H1 (cell line): ENCODE results near the gene FSIP1. TPM values are rescaled to one million over a fixed set of nuclear protein-coding genes. Genes with fewer than 3 reads are reported as not detected.

Source experiments
- BCL11A ChIP-seq, 2 experiments: IDR thresholded peaks; one replicate each; pipeline ENCODE4 v1.6.1; 2011; ENCODE audit warnings: low read depth in 2 of 2, low read length in 2 of 2, mild to moderate bottlenecking in 2 of 2
- BRCA1 ChIP-seq: IDR thresholded peaks from 2 replicates; pipeline ENCODE4 v1.6.1; 2012; ENCODE audit warnings: low read depth, low read length, improper control_type of control experiment
- FOSL1 ChIP-seq: IDR thresholded peaks from 2 replicates; pipeline ENCODE4 v1.6.1; 2011; ENCODE audit warnings: mild to moderate bottlenecking, low read depth, low read length, moderate library complexity; ENCODE audit not compliant: insufficient read depth
- HDAC6 ChIP-seq: IDR thresholded peaks from one replicate; pipeline ENCODE4 v1.7.1; 2012; ENCODE audit warnings: low read depth, mild to moderate bottlenecking, inconsistent platforms, low read length, moderate library complexity
- KDM4A ChIP-seq: IDR thresholded peaks from one replicate; pipeline ENCODE4 v1.7.1; 2012; ENCODE audit warnings: low read depth, mild to moderate bottlenecking, moderate library complexity, low read length, inconsistent platforms; ENCODE audit not compliant: severe bottlenecking
- NRF1 ChIP-seq: IDR thresholded peaks from 2 replicates; pipeline ENCODE4 v1.6.1; 2011; ENCODE audit warnings: mild to moderate bottlenecking, low read depth, low read length, improper control_type of control experiment
- RAD21 ChIP-seq, 2 experiments: IDR thresholded peaks in 1 of 2; conservative IDR thresholded peaks in 1 of 2; 2 replicates each; pipeline ENCODE4 v1.6.1; 2011; ENCODE audit warnings: low read depth in 2 of 2, low read length in 2 of 2, improper control_type of control experiment in 1 of 2, inconsistent platforms in 1 of 2, mild to moderate bottlenecking in 1 of 2, moderate library complexity in 1 of 2
- RBBP5 ChIP-seq: IDR thresholded peaks from 2 replicates; pipeline ENCODE4 v1.7.1; 2012; ENCODE audit warnings: low read depth, mild to moderate bottlenecking, inconsistent platforms, low read length, moderate library complexity, borderline replicate concordance
- TAF7 ChIP-seq: optimal IDR thresholded peaks from 2 replicates; pipeline ENCODE3; 2011; ENCODE audit warnings: low read depth, mild to moderate bottlenecking, inconsistent platforms, low read length, moderate library complexity, borderline replicate concordance
- polyA plus RNA-seq, 7 experiments: library from polyadenylated mRNA; depleted of rRNA in 3 of 7; stranded (reverse) in 5 of 7; unstranded in 2 of 7; fragments of >200 nt in 5 of 7; fragments of 200-250 nt in 2 of 7; gene quantifications; 1 replicate in 5 of 7; 2 replicates in 1 of 7; 4 replicates in 1 of 7; pipeline versions ENCODE4 v1.2.1 to v1.2.3, GENCODE V29; 2011 to 2013; ENCODE audit warnings: missing spikeins in 2 of 7, mixed read lengths in 2 of 7
- total RNA-seq: library from RNA; stranded (reverse); fragmentation: NEBNext Ultra II Directional; extraction: Animal tissue kit (Norgen Biotek cat#: 25700); gene quantifications from 2 replicates; pipeline ENCODE4 v1.2.1, GENCODE V29; 2021
- TF ChIP-seq, protein P1 (sequence below): IDR thresholded peaks from 2 replicates; pipeline ENCODE4 v1.6.1; 2012; ENCODE audit warnings: inconsistent platforms
- TF ChIP-seq, protein P2 (sequence below): fragments of 300-600 bp; sonication (generic); IDR thresholded peaks from 2 replicates; pipeline ENCODE4 v1.7.1; 2012; ENCODE audit warnings: low read length, moderate library complexity, mild to moderate bottlenecking, inconsistent platforms; ENCODE audit not compliant: insufficient replicate concordance

The FSIP1 gene
- total and polyA plus RNA-seq, 2 of the 8 experiments (the other 6 are each of a cell fraction or from before 2014, with no cell fraction given), result 0.18 to 1.3 TPM

DNA sequence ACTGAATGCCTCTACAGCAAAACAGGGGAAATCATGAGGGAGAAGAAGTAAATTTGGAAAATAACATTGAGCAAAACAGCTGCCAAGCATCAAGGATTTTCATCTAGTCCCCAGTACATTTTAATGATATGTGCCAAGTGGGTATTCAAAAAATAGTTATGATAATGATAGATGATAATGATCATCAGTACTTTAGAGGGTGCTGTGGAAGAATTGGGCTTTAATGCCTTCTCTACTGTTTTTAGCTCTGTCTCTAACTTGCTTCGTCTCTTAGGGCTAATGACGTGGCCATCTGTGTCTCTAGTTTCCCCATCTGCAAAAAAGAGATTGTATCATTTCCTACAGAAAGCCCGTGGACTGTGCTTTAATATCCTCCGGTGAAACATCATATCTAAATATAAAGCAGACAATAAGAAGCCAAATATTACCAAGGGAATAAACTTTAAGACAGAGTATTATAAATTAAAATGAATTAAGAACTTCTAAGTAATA is 10.2 kb upstream of the FSIP1 start (continued):
- TF ChIP-seq KDM4A, result no peak
- no peak for TF ChIP-seq FOSL1
- no peak for TF ChIP-seq HDAC6
- TF ChIP-seq TAF7, result no peak
- TF ChIP-seq, protein P1, sequence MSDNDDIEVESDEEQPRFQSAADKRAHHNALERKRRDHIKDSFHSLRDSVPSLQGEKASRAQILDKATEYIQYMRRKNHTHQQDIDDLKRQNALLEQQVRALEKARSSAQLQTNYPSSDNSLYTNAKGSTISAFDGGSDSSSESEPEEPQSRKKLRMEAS, result no peak
- no peak for TF ChIP-seq BCL11A (IDR thresholded peaks at IDR 0.05; ENCODE audit: low read depth in 2 of 2, low read length in 2 of 2)
- TF ChIP-seq BRCA1, result no peak
- no peak for TF ChIP-seq RAD21 (IDR thresholded peaks at IDR 0.05 in 1 of 2, conservative IDR thresholded peaks at IDR 0.05 in 1 of 2; ENCODE audit: low read depth in 2 of 2, low read length in 2 of 2)
- TF ChIP-seq, protein P2, sequence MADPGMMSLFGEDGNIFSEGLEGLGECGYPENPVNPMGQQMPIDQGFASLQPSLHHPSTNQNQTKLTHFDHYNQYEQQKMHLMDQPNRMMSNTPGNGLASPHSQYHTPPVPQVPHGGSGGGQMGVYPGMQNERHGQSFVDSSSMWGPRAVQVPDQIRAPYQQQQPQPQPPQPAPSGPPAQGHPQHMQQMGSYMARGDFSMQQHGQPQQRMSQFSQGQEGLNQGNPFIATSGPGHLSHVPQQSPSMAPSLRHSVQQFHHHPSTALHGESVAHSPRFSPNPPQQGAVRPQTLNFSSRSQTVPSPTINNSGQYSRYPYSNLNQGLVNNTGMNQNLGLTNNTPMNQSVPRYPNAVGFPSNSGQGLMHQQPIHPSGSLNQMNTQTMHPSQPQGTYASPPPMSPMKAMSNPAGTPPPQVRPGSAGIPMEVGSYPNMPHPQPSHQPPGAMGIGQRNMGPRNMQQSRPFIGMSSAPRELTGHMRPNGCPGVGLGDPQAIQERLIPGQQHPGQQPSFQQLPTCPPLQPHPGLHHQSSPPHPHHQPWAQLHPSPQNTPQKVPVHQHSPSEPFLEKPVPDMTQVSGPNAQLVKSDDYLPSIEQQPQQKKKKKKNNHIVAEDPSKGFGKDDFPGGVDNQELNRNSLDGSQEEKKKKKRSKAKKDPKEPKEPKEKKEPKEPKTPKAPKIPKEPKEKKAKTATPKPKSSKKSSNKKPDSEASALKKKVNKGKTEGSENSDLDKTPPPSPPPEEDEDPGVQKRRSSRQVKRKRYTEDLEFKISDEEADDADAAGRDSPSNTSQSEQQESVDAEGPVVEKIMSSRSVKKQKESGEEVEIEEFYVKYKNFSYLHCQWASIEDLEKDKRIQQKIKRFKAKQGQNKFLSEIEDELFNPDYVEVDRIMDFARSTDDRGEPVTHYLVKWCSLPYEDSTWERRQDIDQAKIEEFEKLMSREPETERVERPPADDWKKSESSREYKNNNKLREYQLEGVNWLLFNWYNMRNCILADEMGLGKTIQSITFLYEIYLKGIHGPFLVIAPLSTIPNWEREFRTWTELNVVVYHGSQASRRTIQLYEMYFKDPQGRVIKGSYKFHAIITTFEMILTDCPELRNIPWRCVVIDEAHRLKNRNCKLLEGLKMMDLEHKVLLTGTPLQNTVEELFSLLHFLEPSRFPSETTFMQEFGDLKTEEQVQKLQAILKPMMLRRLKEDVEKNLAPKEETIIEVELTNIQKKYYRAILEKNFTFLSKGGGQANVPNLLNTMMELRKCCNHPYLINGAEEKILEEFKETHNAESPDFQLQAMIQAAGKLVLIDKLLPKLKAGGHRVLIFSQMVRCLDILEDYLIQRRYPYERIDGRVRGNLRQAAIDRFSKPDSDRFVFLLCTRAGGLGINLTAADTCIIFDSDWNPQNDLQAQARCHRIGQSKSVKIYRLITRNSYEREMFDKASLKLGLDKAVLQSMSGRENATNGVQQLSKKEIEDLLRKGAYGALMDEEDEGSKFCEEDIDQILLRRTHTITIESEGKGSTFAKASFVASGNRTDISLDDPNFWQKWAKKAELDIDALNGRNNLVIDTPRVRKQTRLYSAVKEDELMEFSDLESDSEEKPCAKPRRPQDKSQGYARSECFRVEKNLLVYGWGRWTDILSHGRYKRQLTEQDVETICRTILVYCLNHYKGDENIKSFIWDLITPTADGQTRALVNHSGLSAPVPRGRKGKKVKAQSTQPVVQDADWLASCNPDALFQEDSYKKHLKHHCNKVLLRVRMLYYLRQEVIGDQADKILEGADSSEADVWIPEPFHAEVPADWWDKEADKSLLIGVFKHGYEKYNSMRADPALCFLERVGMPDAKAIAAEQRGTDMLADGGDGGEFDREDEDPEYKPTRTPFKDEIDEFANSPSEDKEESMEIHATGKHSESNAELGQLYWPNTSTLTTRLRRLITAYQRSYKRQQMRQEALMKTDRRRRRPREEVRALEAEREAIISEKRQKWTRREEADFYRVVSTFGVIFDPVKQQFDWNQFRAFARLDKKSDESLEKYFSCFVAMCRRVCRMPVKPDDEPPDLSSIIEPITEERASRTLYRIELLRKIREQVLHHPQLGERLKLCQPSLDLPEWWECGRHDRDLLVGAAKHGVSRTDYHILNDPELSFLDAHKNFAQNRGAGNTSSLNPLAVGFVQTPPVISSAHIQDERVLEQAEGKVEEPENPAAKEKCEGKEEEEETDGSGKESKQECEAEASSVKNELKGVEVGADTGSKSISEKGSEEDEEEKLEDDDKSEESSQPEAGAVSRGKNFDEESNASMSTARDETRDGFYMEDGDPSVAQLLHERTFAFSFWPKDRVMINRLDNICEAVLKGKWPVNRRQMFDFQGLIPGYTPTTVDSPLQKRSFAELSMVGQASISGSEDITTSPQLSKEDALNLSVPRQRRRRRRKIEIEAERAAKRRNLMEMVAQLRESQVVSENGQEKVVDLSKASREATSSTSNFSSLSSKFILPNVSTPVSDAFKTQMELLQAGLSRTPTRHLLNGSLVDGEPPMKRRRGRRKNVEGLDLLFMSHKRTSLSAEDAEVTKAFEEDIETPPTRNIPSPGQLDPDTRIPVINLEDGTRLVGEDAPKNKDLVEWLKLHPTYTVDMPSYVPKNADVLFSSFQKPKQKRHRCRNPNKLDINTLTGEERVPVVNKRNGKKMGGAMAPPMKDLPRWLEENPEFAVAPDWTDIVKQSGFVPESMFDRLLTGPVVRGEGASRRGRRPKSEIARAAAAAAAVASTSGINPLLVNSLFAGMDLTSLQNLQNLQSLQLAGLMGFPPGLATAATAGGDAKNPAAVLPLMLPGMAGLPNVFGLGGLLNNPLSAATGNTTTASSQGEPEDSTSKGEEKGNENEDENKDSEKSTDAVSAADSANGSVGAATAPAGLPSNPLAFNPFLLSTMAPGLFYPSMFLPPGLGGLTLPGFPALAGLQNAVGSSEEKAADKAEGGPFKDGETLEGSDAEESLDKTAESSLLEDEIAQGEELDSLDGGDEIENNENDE, result no peak
- no peak for TF ChIP-seq NRF1
- no peak for TF ChIP-seq RBBP5
